GM18505 (cell line): ENCODE results near the gene CBR4.

ENCODE experiments used
- ATAC-seq: cut with Tn5 transposase; IDR thresholded peaks from one replicate; pipeline ENCODE4 v1.9.1; 2021; ENCODE audit not compliant: unreplicated experiment
- POLR2A ChIP-seq: IDR thresholded peaks from 4 replicates; pipeline ENCODE4 v1.6.1; 2011; ENCODE audit warnings: borderline replicate concordance; ENCODE audit not compliant: insufficient read depth, insufficient read length; ENCODE audit errors: extremely low read depth

Gene CBR4

DNA sequence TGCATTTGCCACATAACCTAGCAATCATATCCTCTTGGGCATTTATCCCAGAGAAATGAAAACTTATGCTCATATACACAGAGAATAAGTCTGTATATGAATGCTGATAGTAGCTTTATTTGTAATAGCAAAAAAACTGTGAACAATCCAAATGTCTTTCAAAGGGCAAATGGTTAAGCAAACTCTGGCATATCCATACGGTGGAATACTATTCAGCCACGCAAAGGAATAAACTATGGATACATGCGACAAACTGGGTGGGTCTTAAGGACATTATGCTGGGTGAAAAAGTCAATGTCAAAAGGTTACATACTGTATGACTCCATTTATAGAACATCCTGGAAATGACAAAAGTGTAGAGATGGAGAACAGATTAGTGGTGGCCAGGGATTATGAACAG, 17.6 kb upstream of the CBR4 start:
- TF ChIP-seq POLR2A: no peak
- ATAC-seq: no peak

DNA sequence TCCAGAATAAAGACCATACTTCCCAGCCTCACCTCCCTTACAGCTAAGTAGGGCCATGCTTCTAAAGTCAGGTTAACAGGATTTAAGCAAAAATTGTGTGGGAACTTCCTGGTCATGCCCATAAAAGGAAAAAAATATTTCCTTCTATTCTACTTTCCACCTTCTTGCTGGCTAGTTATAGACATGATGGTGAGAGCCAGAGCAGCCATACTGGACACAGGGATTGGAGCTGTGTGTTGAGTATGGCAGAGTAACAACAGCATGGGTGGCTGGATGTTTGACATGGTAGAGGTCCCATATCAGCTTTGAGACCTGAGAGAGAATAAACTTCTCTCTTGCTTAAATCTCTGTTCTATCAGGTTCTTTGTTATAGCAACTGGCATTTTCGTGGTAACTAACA, 15.1 kb upstream of the CBR4 start:
- no peak for TF ChIP-seq POLR2A
- no peak for ATAC-seq

DNA sequence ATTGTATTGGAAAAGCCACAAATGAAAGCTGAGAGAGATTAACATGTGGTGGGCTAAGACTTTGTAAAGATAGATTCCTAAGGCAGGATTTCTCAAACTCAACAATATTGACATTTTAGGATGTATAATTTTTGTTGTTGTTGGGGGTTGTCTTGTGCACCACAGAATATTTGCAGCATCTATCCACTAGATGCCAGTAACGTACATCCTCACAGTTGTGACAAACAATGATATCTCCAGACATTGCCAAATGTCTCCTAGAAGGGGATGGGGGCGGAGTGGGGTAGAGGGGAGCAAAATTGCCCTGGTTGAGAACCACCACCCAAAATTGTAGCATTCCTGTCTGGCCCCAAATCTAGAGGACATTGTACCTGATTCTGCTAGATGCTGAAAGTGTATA, 14.7 kb upstream of the CBR4 start:
- TF ChIP-seq POLR2A: no peak
- peak; percentile 73 for ATAC-seq

DNA sequence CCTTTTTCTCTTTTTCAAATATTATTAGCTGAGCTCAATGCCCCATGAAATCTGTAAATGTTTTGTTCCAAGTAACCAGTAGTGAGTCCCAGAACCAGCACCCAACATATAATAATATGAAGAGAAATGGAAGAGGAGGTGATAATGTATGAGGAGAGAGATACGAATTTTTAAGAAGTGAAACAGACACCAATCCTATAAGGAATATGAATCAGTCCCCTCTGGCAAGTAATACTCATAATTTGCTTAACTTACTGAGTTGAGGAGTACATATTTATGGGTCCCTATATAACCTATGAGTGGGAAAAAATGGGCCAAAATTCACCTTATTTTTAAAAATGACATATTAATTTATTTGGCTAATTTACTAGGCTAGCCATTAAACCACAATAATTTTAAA, 8.4 kb upstream of the CBR4 start:
- ATAC-seq: no peak
- TF ChIP-seq POLR2A: no peak

DNA sequence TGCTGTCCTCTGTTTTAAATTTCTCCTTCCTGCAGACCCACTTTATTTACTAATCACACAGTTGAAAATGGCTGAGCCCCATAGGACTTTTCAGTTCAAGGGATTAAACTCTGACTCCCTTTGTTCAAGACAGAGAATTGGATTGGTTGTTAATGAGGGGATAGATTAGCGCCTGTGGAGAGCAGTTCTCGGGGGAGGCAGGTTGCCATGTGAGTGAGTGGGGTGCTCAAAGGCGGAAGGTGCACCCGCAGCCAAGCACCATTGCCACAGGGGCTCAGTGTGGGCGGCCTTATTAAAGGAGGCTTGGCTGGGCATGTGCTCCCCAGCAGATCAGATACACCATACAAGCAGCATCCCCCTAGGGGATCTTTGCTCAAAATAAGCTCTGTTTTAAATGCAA, 7.9 kb upstream of the CBR4 start:
- no peak for ATAC-seq
- no peak for TF ChIP-seq POLR2A

DNA sequence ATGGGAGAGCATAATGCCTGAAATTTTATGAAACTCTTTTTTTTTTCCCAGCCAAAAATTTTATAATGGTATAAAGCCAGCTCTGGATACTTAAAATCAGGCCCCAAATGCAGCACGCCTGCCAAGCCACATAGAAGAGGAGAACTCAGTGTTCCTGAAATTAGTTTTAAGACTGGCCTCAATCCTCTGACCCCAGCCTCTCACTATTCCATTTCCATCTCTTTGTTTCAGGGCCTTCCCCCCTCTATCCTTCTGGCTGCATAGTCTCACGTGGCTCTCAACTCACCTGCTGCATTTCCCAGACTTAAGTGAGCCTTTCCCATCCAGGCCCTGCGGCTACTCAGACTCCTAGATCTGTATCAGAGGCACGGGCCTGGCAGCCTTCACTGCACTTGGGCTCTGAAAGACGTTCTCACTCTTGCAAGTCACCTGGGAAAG, 5.2 kb upstream of the CBR4 start:
- no peak for ATAC-seq
- no peak for TF ChIP-seq POLR2A

DNA sequence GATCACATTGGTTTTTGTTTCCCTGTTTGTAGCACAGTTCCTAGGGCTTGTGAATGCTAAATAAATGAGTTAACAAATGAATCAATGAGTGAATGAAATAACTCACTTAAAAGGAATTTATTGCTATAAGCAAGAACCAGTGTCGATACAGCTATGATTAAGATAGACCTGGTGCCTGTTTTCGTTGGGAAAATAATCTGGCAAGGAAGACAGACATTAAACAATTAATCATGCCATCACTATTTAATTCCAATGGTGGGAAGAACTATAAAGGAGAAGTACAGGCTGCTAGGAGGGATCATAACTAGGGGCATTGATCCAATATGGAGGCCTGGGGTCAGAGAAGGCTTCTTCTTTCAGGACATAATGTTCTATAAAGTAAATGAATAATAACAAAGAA, 4.5 kb upstream of the CBR4 start:
- ATAC-seq: no peak
- TF ChIP-seq POLR2A: no peak

DNA sequence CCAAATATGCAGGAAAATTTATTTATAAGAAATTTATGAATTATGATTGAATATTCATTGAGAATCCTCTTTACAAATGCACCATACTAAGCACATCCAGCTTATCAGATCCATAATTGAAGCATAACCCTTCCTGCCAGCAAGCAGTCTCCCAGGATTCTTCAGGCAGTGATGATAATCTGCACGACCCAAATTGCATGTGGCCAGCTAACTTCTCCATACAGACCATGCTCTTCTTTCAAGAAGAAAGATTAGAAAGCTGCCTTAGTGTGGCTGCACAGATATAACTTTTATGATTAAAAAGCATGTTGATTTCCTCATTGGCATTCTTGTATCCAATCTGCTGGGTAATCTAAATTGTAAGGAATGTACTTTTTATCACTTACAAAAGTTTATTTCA, 3.3 kb upstream of the CBR4 start:
- no peak for ATAC-seq
- TF ChIP-seq POLR2A: no peak

DNA sequence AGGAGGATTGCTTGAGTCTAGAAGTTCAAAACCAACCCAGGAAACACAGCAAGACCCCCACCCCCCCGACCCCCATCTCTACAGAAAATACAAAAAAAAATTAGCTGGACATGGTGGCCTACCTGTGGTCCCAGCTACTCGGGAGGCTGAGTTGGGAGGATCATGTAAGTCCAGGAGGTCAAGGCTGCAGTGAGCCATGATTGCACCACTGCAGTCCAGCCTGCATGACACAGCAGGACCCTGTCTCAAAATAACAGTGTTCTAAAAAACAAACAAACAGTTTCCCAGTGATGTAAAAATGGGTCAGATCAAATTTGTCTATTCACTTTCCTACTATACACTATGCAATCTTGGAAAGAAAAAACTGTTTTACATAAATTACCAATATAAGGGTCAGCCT, 2.0 kb upstream of the CBR4 start:
- TF ChIP-seq POLR2A: no peak
- no peak for ATAC-seq

DNA sequence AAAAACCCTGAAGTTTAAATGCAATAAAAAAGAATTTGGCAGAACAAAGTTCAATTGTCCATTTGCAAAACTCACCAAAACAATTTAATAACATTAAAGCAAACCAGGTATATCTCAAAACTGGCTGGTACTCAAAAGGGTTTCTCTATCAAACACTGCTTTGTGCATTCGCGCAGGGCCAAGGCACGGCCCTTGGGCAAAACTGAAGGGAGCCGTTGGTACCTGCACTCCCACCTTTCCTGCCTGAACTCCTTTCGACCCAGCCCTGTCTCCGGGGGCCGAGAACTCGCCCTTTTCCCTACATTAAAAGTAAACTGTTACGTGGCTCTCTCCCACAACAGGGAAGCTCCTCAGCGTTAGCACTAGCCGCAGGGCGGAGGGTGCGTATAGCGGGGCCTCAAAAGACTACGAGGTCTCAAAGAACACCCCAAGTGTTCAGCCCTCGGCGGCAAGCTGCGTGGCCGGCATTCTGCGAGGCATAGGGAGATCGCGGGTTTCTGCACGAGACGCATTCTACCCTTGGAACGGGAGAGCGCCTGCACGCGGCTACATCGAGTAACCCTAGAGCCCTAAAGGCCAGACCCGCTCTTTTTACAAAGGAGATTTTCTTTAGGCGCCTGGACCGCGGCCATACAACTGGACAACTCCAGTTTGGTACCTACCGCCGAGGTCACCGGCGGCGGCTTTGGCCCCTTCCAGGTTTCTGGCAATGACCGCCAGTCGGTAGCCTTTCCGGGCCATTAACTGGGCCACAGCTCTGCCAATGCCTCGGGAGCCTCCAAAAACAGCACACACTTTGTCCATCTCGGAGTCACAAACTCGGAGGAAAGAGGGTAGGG, 550 bp downstream of the CBR4 start:
- TF ChIP-seq POLR2A: no peak
- ATAC-seq: peak; percentile 39

DNA sequence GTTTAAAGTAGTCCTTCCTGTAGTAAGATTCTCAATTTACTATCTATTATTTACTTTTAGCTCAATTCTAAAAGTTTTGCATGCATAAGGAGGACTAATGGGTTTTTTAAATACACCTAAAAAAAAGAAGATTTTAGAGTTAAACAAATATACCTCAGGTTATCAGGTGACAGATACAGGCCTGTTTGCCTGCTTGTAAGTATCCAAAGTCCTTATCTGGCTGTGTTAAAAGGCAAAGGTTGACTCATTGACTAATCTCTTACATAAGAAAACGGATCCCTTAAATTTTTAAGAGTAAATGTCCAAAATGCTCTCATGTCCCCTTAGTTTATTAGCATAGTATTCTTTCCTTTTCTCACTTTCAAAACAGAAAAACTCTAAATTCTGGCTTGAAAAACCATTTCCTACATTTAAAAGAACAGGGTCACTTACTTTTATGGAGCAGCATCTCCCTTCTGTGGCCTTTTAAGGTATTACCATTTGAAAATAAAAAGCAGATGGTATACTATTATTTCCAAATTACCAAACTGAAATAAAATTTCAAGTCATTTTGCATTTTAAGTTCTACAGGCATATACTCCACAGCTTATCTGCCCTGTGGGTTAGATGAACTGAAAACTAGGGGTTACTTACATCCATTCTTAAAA, 4.5 kb downstream of the CBR4 start:
- no peak for TF ChIP-seq POLR2A
- ATAC-seq: no peak

DNA sequence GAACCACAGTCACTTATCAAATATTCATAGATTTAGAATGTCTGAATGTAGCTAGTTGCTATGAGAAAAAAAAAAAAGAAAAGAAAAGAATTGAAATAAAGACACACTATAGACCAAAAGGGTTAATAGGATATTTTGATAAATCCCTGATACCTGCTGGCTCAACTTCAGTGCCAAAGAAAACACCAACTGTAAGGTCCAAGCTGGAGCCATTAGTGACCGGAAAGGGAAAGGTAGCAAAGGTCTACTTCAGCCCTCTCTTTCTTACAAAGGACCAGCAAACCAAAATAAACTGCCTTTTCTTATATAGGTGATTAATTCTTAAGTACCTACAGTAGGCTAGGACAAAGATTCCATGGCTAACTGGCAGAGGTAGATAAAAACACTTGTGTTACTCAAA, 9.7 kb downstream of the CBR4 start:
- TF ChIP-seq POLR2A: no peak
- ATAC-seq: no peak

DNA sequence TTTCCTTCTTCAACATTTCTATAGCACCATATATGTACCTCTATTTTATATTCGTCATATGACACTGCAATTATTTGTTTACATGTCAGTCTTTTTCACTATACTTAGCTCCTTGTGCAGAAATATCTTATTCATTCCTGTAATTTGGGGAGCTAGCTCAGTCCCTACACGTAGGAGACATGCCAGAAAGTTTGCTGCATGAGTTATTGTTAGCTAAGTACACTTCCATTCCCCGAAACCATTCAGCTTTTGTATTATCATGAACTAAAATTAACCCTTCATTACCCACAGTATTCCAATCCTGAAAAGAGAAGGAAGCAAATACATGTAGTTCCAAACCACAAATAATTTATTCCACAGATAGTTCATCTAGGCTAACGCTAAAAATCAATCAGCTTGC, 10.2 kb downstream of the CBR4 start:
- no peak for TF ChIP-seq POLR2A

DNA sequence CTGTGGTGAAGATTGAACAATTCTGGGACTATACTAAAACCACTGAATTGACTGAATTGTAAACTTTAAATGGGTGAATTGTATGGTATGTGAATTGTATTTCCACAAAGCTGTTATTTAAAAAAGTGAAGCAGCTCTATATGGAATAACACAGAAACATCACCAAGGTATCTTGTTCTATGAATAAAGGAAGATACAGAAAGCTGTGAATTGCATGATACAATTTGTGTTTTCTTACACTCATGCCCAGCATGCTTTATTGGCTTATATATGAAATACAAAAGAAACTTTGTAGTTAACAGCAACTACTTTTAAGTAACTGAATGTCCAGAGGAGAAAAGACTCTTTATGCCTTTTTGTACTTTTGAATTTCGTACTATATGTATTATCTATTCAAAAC, 11.5 kb downstream of the CBR4 start:
- no peak for ATAC-seq
- TF ChIP-seq POLR2A: no peak

More for the DNA sequence above, 10.2 kb downstream of the CBR4 start:
- ATAC-seq: no peak

DNA sequence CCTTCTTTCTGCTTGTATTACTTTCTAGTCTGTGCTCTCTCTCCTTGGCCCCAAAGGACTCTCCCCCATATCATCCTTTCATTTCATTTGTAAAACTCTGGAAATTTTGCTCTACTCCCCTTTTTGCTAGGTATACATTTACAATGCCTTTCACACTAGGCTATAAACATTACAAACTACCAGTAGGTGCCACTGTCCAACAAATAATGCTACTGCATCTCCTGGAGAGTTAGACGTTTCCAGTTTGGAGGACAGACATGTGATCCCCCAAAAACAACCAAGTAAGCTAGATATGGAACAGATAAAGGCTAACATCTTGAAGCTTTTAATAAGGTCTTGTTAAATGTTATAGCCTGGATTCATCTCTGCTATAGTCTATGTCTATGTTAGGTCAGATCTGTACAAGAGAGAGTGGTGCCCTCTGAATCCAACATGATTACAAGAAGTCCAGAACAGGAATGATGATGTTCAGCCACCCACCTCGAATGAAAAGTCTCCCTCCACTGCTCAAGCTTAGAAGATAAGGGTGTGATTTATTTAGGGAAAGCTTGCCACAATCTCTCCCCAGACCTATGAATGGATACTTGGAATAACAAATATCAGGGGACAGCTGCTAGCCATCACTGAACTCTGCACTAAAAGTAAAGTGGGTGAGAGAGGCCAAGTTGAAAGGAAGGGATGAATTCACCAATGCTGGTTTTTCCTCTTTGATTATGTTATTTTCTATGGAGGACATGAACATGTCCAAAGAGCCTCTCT, 14.3 kb downstream of the CBR4 start:
- no peak for TF ChIP-seq POLR2A
- ATAC-seq: no peak

DNA sequence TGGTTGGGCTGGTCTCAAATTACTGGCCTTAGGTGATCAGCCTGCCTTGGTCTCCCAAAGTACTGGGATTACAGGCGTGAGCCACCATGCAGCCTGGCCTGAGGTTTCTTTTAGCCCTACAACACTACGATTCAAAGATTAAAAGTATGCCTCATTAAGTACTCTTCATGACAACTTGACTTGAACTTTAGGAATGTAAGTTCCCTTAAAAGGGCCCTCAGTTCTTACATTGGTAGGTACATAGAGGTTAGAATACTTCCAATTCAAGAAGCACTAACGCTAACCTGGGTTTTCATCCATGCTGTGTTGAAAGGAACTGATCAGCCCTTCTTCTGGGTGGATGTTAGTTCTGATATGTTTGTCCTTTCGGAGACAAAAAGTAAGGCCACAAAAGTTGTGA, 15.1 kb downstream of the CBR4 start:
- no peak for ATAC-seq
- TF ChIP-seq POLR2A: no peak
